Ascending aorta (tissue), 2 donors: ENCODE measurements around the gene ARHGAP24. TPM values are rescaled to one million over a fixed set of nuclear protein-coding genes. Genes with fewer than 3 reads are reported as not detected.

Experiments used
- DNase-seq, 2 donors: peaks; one replicate each; pipeline ENCODE4 v3.0.0-alpha.2; 2019; ENCODE audit warnings: low spot score in 2 of 2
- H3K27ac ChIP-seq, 2 donors: fragments of 200-600 bp; sonication (generic); one replicate each; pipeline ENCODE4 v1.5.1; 2016 to 2017; ENCODE audit warnings: mild to moderate bottlenecking in 1 of 2
- H3K27me3 ChIP-seq: fragments of 200-600 bp; sonication (generic); one replicate; pipeline ENCODE4 v1.5.1; 2017
- H3K36me3 ChIP-seq, 2 donors: fragments of 200-600 bp; sonication (generic); one replicate each; pipeline ENCODE4 v1.5.1; 2016
- H3K4me1 ChIP-seq, 2 donors: fragments of 200-600 bp; sonication (generic); one replicate each; pipeline ENCODE4 v1.5.1; 2016 to 2017; ENCODE audit warnings: mild to moderate bottlenecking in 1 of 2
- H3K4me3 ChIP-seq, 2 donors: fragments of 200-600 bp; sonication (generic); one replicate each; pipeline ENCODE4 v1.5.1; 2016 to 2017; ENCODE audit warnings: mild to moderate bottlenecking in 1 of 2
- H3K9me3 ChIP-seq, 2 donors: fragments of 200-600 bp; sonication (generic); one replicate each; pipeline ENCODE4 v1.5.1; 2016
- intact Hi-C: fragments of 100-400 bp; cut with DNase I; formaldehyde crosslinking; loops from one replicate; pipeline ENCODE4 v1.15.1; 2023
- total RNA-seq: library from RNA; depleted of rRNA; stranded (reverse); fragments of >200 nt; gene quantifications from one replicate; pipeline ENCODE4 v1.1.0, GENCODE V29; 2016
- TF ChIP-seq, protein P1 (sequence below), 3 experiments: fragments of 200-600 bp in 2 of 3; fragments of 450-650 bp in 1 of 3; sonication (generic) in 2 of 3; IDR thresholded peaks; one replicate each; pipeline ENCODE4 v1.5.1; 2016 to 2019; ENCODE audit warnings: antibody characterized with exemption in 3 of 3, mild to moderate bottlenecking in 1 of 3, moderate library complexity in 1 of 3

Gene ARHGAP24
- total RNA-seq, 1 donor from 2014 or later = 13.9 TPM

DNA sequence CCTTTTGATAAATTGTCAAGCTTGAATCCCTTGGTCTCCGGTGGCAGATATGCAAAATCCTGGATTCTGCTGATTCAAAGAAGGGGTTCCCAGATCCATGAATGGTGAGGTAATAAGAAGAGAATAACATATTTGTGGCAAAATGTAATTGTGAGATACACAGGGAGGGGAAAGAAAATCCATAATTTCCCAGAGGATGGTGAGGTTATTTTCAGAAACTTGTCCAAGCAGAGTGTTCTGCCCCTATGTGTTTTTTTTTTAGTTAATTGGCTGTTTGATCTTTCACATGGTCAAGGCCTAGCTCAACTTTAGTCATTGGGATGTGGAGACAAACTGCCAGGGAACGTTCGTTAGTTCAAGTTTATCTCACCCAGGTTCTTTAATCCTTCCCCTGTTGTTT lies 476.1 kb downstream of the ARHGAP24 start:
- no peaks in the 10 kb centered on the region for H3K27me3 ChIP-seq
- H3K4me1 ChIP-seq = no peaks in the 10 kb centered on the region
- H3K4me3 ChIP-seq = no peak overlapping the region
- no peaks in the 10 kb centered on the region for H3K9me3 ChIP-seq
- intact Hi-C loops = no loop called here
- TF ChIP-seq, protein P1, sequence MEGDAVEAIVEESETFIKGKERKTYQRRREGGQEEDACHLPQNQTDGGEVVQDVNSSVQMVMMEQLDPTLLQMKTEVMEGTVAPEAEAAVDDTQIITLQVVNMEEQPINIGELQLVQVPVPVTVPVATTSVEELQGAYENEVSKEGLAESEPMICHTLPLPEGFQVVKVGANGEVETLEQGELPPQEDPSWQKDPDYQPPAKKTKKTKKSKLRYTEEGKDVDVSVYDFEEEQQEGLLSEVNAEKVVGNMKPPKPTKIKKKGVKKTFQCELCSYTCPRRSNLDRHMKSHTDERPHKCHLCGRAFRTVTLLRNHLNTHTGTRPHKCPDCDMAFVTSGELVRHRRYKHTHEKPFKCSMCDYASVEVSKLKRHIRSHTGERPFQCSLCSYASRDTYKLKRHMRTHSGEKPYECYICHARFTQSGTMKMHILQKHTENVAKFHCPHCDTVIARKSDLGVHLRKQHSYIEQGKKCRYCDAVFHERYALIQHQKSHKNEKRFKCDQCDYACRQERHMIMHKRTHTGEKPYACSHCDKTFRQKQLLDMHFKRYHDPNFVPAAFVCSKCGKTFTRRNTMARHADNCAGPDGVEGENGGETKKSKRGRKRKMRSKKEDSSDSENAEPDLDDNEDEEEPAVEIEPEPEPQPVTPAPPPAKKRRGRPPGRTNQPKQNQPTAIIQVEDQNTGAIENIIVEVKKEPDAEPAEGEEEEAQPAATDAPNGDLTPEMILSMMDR (IDR thresholded peaks at IDR 0.05) = no peak
- no peak for DNase-seq
- no peak overlapping the region for H3K27ac ChIP-seq
- no peaks in the 10 kb centered on the region for H3K36me3 ChIP-seq

DNA sequence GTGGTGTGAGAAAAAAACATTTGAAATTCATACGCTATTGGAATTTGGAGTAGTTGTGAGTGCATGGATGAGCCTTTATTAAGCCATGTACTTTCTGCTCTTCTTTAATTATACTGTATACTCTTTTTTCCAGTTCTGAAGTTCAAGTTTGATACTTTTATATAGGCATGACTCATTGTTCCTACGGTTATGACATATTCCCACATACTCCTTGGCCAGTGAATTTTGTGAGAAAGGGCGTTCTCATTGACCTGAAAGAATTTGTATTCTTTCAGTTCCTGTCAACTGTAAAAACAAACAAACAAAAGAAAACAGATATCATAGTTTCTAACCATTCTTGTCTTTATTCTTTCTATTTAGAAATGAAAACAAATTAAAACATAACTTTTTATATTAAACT lies 477.6 kb downstream of the ARHGAP24 start:
- Histone ChIP-seq H3K9me3 (no peaks in the 10 kb centered on the region), H3K27ac (no peak overlapping the region), H3K27me3 (no peaks in the 10 kb centered on the region), H3K4me1 (no peaks in the 10 kb centered on the region), H3K36me3 (no peaks in the 10 kb centered on the region), H3K4me3 (no peak overlapping the region)
- TF ChIP-seq, protein P1 (IDR thresholded peaks at IDR 0.05) = no peak
- no peak for DNase-seq
- intact Hi-C loops = no loop called here

DNA sequence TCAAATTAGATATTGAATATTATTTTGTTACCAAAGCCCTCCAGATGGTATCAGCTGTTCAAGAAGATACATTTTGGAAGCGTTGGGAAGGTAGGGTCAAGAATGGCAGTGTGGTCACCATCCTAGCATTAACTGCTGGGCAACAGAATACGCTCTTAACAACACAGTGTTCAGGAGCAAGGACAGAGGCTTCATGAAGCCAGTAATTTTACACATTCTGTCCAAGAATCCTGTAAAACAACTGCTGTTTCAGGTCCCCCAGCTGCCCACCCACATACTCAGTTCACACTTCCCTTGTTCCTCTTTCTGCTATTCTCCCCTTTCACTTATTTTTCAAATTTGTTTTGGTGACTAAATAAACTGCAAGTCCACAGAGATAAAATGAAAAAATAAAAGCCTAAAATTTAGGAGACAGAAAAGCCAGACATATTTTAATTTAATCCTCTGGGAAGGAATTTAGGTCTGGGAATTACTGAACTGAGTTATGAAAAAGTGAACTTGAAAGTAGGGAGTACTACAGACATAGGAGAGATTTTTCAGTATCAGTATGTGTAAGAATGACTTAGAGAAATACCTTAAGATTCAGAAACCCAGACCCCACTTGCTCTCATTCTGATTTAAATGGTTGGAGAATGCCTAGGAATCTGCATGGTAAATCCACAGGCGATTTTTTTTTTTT lies 478.2 kb downstream of the ARHGAP24 start:
- TF ChIP-seq, protein P1 (IDR thresholded peaks at IDR 0.05) = no peak
- Histone ChIP-seq H3K9me3 (no peaks in the 10 kb centered on the region), H3K27ac (peak overlapping the region in 1 of 2 donors; percentile 33), H3K36me3 (no peaks in the 10 kb centered on the region), H3K4me1 (no peaks in the 10 kb centered on the region), H3K4me3 (no peak overlapping the region), H3K27me3 (no peaks in the 10 kb centered on the region)
- no peak for DNase-seq
- intact Hi-C loops = no loop called here

GRCh38 chr4:85953651-85954018 lies 478.7 kb downstream of the ARHGAP24 start:
- H3K27ac ChIP-seq = no peak overlapping the region
- no peak for DNase-seq
- no peaks in the 10 kb centered on the region for H3K9me3 ChIP-seq
- no peaks in the 10 kb centered on the region for H3K36me3 ChIP-seq
- H3K27me3 ChIP-seq = no peaks in the 10 kb centered on the region
- no peaks in the 10 kb centered on the region for H3K4me1 ChIP-seq
- intact Hi-C loops = no loop called here
- TF ChIP-seq, protein P1 (IDR thresholded peaks at IDR 0.05) = no peak
- H3K4me3 ChIP-seq = no peak overlapping the region

GRCh38 chr4:85955620-85956292 lies 480.8 kb downstream of the ARHGAP24 start:
- no peak for DNase-seq
- no peaks in the 10 kb centered on the region for H3K9me3 ChIP-seq
- no peaks in the 10 kb centered on the region for H3K36me3 ChIP-seq
- H3K4me3 ChIP-seq = no peak overlapping the region
- intact Hi-C loops = loop anchor here (5.0 kb wide), 1 partner anchor 83 kb away; no protein-coding TSS in a partner anchor
- TF ChIP-seq, protein P1 (IDR thresholded peaks at IDR 0.05) = no peak
- no peaks in the 10 kb centered on the region for H3K4me1 ChIP-seq
- no peaks in the 10 kb centered on the region for H3K27me3 ChIP-seq
- no peak overlapping the region for H3K27ac ChIP-seq
